Measurements from ENCODE around the gene PC.
"Not testable (repeated sequence)": the region's sequence is repeated elsewhere in the genome, so short reads cannot be mapped to it uniquely, and the experiment has no call there.

The PC gene

GRCh38 chr11:66958232-66958955, at the start of gene PC:
Gene PC (minus strand): TSS chr11:66958383. CDS start chr11:66872159, 86,224 bp downstream.
- H3K4me1 Mint-ChIP-seq, result peaks cover 43% of the 10 kb centered on the region
- peak within 1 kb of the TSS; percentile 91 to 94 (median 92) for H3K4me3 Mint-ChIP-seq
- TF ChIP-seq, protein P1, sequence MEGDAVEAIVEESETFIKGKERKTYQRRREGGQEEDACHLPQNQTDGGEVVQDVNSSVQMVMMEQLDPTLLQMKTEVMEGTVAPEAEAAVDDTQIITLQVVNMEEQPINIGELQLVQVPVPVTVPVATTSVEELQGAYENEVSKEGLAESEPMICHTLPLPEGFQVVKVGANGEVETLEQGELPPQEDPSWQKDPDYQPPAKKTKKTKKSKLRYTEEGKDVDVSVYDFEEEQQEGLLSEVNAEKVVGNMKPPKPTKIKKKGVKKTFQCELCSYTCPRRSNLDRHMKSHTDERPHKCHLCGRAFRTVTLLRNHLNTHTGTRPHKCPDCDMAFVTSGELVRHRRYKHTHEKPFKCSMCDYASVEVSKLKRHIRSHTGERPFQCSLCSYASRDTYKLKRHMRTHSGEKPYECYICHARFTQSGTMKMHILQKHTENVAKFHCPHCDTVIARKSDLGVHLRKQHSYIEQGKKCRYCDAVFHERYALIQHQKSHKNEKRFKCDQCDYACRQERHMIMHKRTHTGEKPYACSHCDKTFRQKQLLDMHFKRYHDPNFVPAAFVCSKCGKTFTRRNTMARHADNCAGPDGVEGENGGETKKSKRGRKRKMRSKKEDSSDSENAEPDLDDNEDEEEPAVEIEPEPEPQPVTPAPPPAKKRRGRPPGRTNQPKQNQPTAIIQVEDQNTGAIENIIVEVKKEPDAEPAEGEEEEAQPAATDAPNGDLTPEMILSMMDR (IDR thresholded peaks at IDR 0.05; ENCODE audit: unreplicated experiment in 3 of 3), result no peak
- no peaks in the 10 kb centered on the region for H3K36me3 Mint-ChIP-seq (ENCODE audit: low read depth)
- H3K27me3 Mint-ChIP-seq (ENCODE audit: low read depth), result peaks cover 3% of the 10 kb centered on the region
- H3K27ac Mint-ChIP-seq, result peak within 1 kb of the TSS; percentile 59 to 93 (median 90)
- H3K9me3 Mint-ChIP-seq, result no peaks in the 10 kb centered on the region

GRCh38 chr11:67007126-67007525, 48.9 kb upstream of the PC start:
- Mint-ChIP-seq H3K27ac (no peak overlapping the region), H3K36me3 (ENCODE audit: low read depth) (no peaks in the 10 kb centered on the region), H3K27me3 (ENCODE audit: low read depth) (peaks cover 19% of the 10 kb centered on the region), H3K4me1 (no peaks in the 10 kb centered on the region), H3K9me3 (no peaks in the 10 kb centered on the region), H3K4me3 (no peak overlapping the region)
- TF ChIP-seq, protein P1 (IDR thresholded peaks at IDR 0.05; ENCODE audit: unreplicated experiment in 3 of 3), result no peak

- H3K4me3 Mint-ChIP-seq, result no peak overlapping the region
- no peaks in the 10 kb centered on the region for H3K4me1 Mint-ChIP-seq
- peaks cover 19% of the 10 kb centered on the region for H3K27me3 Mint-ChIP-seq (ENCODE audit: low read depth)
- H3K9me3 Mint-ChIP-seq, result no peaks in the 10 kb centered on the region
- no peak overlapping the region for H3K27ac Mint-ChIP-seq
- H3K36me3 Mint-ChIP-seq (ENCODE audit: low read depth), result no peaks in the 10 kb centered on the region
- TF ChIP-seq, protein P1 (IDR thresholded peaks at IDR 0.05; ENCODE audit: unreplicated experiment in 3 of 3), result no peak
Measured at GRCh38 chr11:67006029-67006884, 48.1 kb upstream of the PC start.

DNA sequence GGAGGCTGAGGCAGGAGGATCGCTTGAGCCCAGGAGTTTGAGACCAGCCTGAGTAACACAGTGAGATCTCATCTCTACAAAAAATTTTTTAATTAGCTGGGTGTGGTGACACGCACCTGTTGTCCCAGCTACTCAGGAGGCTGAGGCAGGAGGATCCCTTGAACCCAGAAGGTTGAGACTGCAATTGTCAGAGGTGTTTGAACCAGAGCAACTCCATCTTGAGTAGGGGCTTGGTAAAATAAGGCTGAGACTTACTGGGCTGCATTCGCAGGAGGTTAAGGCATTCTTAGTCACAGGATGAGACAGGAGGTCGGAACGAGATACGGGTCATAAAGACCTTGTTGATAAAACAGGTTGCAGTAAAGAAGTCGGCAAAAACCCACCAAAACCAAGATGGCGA, 47.0 kb upstream of the PC start:
- not testable (repeated sequence) for H3K4me1 Mint-ChIP-seq

GRCh38 chr11:67002921-67003411, 44.8 kb upstream of the PC start:
- Mint-ChIP-seq H3K27me3 (ENCODE audit: low read depth) (peaks cover 20% of the 10 kb centered on the region), H3K4me3 (no peak overlapping the region), H3K9me3 (no peaks in the 10 kb centered on the region), H3K36me3 (ENCODE audit: low read depth) (no peaks in the 10 kb centered on the region), H3K27ac (no peak overlapping the region), H3K4me1 (no peaks in the 10 kb centered on the region)
- TF ChIP-seq, protein P1 (IDR thresholded peaks at IDR 0.05; ENCODE audit: unreplicated experiment in 3 of 3), result no peak

More for the DNA sequence above, 47.0 kb upstream of the PC start:
- H3K9me3 Mint-ChIP-seq; H3K27ac Mint-ChIP-seq; H3K4me3 Mint-ChIP-seq; H3K36me3 Mint-ChIP-seq (ENCODE audit: low read depth): not testable (repeated sequence)
- peaks cover 23% of the 10 kb centered on the region for H3K27me3 Mint-ChIP-seq (ENCODE audit: low read depth)

DNA sequence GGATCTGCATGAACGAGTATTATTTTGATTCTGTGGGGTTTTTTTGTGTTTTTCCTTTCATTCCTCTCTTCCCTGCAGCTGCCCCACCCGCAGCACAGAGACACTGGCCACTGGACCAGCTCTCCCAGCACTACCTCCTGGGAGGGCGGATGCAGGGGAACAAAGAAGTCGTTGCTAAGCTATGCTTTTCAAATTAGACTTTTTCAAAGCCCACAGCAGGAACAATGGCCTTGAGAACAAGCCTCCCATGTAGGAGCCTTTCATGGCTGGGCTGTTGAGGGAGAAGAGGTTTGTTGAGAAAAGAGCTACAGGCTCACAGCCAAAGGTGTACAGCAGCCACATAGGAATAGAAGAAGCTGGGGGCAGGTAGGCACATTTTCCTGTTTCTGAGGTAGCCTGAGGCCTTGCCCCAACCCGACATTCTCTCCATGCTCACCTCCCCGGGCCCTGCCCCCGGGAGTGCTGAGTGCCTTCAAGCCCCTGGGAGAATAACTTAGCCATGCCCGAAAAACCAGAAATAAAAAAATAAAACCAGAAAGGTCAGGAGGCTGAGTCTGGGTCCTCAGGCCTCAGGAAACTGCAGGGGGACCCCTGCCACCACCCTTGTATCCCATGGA, 44.2 kb upstream of the PC start:
- Mint-ChIP-seq H3K9me3 (no peaks in the 10 kb centered on the region), H3K36me3 (ENCODE audit: low read depth) (no peaks in the 10 kb centered on the region), H3K4me3 (no peak overlapping the region), H3K27me3 (ENCODE audit: low read depth) (peaks cover 19% of the 10 kb centered on the region), H3K27ac (no peak overlapping the region), H3K4me1 (peaks cover under 1% of the 10 kb centered on the region)
- TF ChIP-seq, protein P1 (IDR thresholded peaks at IDR 0.05; ENCODE audit: unreplicated experiment in 3 of 3), result no peak

Data from nephron (organoid).